Tongue (tissue), 2 donors: ENCODE results near the gene HOXD12. TPM values are rescaled to one million over a fixed set of nuclear protein-coding genes. Genes with fewer than 3 reads are reported as not detected.

ENCODE experiments used
- DNase-seq: peaks from one replicate; pipeline ENCODE4 v3.0.0-alpha.2; 2015
- total RNA-seq: library from RNA; depleted of rRNA; stranded (reverse); fragments of >200 nt; gene quantifications from one replicate; pipeline ENCODE4 v1.2.3, GENCODE V29; 2014

The HOXD12 gene
- total RNA-seq, 1 donor from 2014 or later = not detected

DNA sequence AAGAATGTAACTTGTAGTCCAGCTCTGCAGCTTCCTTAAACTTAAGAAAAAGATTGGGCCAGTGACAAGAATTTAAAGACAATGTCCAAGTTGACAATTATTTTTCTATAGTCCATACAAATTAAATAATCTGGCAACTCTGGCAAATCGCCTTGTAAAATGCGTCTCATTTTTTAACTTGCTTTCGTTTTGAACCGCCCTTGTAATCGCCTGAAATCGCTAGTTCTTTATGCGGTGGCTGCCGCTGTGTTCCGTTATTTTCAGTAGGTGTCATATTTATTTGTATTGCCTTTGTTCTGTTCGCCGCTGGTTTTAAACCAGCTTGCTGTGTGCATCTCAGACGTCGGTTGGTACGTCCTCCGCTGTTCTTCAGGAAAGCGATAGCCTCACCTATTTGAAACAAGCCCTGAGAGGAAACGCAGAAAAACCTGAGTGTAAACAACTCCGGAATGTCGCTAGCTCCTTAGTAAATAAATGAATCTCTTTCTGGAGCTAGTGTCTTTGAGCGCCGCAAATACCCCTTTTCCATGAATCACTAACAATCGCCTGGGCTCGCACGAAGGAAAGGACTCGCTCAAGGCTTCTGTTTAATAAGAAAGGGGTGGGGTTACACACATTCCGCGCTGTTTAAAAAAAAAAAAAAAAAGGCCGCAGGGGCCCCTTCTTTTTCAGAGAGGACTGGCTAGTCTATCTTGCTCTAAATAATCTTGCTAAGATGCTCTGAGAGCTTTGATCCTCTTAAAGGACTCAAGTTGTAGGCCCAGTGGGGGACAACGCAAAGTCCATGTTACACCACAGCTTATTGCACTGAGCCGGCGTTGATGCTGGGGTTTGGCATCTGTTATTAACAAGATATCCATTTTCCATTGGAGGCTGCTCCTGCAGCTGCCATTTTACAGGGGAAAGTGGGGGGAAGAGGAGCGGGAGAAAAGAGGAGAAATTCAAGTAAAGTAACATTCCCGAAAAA, 32.9 kb downstream of the HOXD12 start:
- peak; percentile 56 for DNase-seq

DNA sequence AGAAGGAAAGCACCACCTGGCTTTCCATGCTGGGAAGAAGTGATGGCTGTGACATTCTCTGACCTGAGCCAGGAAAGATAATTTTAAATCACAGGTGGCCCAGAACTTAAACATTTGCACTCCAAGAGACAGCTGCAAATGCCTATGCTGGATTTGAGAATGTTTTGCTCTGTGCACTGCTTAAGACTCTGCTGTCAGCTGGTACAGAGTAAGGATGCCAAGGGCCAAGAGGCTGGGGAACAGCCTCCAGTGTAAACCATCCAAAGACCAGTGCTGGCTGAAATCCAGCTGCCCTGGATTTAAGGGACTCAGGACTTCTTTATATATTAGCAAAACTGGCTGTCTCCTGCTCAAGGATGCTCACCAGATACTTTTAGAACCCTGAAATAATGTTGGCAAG, 33.8 kb downstream of the HOXD12 start:
- DNase-seq = peak; percentile 75

DNA sequence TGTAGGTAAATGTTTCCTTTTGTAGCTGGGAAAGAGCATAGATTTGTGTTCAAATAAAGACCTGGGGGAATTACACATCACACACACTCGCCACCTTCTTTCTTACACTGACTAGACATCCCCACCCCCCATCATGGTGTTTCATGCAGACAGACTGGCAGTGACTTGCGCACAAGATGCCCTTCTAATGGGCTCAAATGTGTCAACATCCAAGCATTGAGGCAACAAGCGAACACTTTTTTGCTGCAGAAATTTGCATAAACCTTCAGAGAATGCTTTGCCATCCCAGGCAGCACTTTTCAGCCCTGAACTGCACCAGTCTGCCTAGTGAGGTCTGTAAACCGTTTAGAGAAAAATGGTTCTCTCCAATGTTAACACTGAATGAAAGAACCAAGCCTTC, 34.4 kb downstream of the HOXD12 start:
- DNase-seq = no peak

- no peak for DNase-seq
Observed at GRCh38 chr2:176135035-176135440, 35.4 kb downstream of the HOXD12 start.

GRCh38 chr2:176136374-176137251, 37.0 kb downstream of the HOXD12 start:
- no peak for DNase-seq

- no peak for DNase-seq
Observed at GRCh38 chr2:176137252-176137580, 37.6 kb downstream of the HOXD12 start.

DNA sequence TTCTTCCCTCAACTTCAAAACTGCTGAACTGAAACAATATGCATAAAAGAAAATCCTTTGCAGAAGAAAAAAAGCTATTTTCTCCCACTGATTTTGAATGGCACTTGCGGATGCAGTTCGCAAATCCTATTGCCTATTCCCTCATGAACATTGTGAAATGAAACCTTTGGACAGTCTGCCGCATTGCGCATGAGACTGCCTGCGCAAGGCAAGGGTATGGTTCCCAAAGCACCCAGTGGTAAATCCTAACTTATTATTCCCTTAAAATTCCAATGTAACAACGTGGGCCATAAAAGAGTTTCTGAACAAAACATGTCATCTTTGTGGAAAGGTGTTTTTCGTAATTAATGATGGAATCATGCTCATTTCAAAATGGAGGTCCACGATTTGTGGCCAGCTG, 38.3 kb downstream of the HOXD12 start:
- DNase-seq = no peak

DNA sequence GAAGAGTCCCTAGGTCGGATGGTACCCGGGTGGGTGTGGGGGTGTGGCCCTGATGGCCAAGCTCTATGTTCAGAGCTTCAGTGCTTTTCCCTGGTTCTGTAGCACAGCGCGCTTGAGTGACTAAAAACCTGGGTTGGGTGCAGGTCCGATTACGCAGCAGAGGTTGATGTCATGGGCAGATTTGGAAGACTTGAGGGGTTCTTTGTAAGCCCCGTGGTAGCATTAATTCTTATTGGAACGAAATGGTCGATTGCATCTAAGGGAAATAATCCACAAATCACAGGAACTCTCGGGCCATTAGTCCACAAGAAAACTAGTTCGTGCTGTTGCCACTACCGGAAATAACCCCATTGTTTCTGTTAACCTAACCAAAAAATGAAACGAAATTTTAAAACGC, 38.9 kb downstream of the HOXD12 start:
- DNase-seq = no peak

DNA sequence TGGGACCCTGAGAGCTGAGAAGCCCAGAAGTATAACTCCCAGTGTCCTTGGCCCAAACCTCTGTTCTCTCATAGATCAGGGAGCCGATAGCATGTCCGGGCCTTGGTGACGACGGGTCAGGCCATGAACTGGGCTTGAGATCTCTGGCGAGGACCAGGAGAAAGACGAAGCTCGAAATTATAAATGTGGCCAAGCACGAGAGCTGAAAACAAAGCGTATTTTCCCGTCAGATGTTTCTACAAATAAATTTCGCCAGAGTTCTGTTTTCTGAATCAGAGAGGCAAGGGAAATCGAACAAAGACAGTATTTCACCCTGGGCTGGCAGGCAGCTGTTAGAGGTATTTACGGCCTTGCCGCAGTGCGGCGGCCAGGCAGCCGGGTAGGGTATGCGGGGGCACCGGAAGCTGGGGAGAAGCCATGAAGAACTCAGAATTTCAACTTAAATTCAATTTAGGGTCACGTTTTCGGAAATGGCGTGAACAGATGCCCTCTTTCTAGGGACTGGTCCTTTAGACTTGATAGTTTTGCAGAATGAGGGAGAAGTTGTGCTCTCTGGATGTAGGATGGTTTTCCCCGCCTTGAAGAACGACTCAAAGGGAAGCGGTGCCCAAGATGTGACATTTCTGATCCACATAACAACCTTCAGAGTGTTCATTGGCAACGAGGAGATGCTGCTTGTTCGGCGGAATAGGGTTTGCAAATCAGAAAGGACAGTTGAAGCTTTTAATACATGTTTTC, 39.5 kb downstream of the HOXD12 start:
- DNase-seq = no peak

DNA sequence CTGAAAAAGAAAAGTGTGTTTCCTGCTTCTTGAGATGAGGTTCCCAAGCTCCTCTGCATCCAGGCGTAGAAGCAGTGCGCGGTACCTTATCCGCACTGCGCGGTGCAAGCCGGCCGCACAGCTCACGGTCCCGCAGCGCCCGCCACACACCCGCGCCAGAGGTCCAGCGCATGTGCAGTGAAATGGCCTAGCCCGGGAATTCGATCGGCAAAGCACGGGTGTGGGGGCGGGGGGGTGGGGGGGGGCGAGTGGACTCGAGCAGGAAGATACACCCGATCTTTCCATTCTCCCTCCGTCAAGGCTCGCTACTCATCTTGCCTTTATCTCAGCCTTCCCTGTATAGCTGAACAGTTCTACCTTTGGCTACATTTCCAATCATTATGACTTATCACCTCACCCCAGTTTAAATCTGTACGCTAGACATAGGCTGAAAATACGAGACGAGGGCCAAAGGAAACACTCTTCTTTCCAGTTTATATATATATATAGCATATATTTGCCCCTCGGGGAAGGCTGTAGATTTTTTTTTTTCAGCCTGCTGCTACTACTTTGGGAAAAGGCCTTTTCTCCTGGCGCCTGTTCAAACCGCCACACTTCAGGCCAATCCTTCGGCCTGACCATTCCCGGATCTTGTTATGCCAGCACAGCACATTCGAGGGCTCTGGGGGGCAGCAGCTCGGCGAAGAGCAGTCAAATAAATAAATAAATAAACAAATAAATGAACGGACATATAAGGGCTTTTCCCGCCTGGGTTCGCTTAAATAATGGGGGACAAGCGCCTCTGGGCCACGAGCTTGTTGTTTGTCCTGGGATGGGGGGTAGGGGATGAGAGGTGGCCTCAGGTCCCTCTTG, 40.3 kb downstream of the HOXD12 start:
- DNase-seq = no peak

DNA sequence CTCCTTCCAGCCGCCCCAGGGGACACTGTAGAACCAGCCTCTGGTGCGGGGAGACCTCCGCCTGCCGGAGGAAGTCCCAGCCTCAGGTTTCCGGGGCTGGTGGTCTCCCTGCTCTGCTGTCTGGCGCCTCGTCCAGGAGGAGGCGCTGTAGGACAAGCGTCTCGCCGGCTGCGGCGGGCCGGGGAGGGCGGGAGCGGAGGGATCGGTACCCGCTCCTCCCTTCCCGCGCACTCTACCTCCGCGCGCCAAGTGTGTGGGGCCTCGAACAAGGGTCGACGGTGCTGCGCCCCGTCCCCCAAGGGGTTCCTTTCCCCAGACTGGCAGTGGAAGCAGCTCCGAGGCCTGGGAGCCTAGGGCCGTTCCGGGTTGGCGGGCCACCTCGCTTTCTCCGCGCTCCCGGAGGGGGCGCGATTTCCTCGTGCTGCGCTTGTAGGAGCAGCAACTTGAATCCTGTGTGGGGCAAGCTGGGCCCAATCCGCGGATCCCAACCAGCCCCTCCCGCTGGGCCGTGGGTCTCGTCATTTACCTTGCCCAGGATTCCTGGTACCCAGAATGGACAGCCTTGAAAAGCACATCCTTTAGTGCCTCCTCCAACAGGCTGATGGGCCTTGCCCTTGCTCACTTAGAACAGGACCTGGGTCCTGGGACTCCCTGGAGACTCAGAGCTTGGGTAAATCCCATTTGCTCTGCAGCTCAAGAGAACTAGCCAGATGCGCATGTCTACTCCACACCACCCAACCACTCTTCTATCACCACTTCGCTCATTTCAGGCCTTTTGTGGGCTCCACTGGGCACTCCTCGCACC, 41.1 kb downstream of the HOXD12 start:
- DNase-seq = peak; percentile 92

DNA sequence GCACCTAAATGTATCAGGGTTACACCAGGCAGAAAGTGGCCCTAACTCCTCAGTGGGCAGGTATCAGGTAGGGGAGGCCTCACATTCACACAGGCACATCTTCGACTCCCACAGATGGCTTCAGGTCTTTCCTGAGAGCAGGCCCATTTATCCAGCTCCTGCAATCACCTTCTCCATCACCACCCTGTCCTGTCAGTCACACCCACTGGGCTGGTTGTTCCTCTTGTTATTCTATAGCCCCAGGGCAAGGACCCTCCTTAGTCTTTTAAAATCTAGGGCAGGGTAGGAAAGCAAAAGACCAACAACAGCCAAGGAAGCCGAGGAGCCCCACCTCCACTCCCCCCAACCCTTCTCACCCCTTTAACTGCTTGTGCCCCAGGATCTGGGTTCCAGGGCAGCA, 42.7 kb downstream of the HOXD12 start:
- DNase-seq = no peak

DNA sequence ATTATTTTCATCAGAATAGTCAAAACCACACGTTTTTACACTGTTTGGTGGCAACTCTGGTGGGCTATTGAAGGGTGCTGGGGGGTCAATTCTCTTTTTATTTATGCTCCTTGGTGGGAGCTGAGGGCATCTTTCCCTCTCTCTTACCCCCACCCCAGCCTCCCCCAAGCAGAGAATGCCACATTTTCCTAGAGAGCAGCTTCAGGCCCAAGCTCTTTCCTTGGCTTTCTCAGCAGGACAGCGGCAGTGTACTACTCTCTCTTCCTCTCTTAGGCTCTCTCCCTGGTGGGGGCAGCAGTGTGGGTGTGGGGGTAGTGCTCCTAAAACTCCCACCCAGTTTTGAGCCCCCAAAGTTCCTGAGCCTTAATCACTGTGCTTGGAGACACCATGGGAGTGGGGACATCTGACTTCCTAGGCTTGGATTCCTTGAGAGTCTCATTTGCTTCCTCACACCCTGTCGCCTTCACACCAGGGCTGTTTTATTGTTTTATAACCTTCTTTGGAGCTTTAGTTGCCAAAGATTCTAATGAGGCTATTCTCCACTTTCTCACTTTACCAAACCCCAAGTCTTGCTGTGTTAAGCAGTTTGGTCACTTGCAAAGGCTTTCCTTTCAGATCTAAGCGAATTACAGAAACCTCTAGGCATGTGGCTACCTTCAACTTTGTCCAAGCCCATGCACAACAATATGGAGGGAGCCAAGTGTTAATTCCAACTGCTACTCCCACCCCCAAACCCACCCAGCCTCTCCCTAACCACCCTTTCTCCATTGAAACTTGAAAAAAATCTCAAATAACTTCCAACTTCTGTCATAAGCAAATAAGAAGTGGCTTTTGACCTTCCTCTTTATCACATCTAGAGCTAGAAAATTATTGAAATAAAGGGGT, 45.7 kb downstream of the HOXD12 start:
- no peak for DNase-seq

GRCh38 chr2:176146101-176146500, 46.5 kb downstream of the HOXD12 start:
- DNase-seq = no peak

DNA sequence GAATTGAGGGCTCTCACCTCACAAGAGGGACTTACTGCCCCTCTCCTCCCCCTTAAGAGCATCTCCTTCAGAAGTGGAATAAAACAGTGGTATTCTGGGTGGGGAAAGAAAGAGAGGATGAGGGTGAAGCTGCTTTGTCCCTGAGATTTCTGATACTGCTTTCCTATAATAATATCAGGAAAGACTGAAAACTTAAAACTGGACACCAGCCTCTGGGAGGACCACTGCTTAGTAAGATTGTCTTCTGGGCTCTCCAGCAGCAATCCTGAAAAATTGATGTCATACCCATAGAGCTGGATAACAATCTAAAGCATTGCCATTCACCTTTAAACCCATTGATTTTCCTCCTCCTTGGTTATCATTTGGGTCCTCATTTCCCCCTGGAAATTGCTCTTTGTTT, 47.0 kb downstream of the HOXD12 start:
- DNase-seq = no peak

- no peak for DNase-seq
Observed at GRCh38 chr2:176147210-176147799, 47.7 kb downstream of the HOXD12 start.

DNA sequence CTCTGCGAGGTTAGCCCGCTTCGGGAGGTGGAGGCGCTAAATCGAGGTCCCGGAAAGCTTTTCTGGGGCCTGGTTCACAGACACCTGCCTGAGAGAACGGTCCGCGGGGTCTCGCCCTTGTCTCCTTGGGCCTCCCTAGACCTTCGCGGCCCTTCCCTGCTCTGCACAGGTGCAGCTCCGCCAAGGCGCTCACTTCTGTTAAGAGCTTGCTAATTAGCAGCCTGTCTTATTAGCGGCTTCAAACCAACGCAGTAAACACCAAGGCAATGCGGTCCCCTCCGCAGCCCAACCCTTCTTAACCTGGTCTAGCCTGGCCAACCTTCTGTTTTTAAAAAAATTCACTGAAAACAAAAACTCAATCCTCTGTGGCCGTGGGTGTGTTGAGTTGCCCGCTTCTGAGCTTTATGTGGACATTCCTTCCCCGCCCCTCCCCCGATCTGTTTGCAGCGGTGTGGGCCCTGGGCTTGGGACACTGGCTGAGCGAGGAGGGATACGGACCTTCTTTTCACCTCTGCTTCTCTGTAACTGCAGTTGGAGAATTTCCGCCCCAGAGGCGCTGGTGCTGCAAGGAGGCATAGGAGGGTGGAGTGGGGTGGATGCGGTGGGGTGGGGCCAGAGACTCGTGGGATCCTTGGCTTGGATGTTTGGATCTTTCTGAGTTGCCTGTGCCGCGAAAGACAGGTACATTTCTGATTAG, 48.4 kb downstream of the HOXD12 start:
- DNase-seq = no peak

- DNase-seq = no peak
Observed at GRCh38 chr2:176148751-176149421, 49.3 kb downstream of the HOXD12 start.
